Body of pancreas (tissue), 4 donors: ENCODE data around the gene APOA1. TPM values are rescaled to one million over a fixed set of nuclear protein-coding genes. Genes with fewer than 3 reads are reported as not detected.

Experiments
- ATAC-seq: fragments of 150-250 bp; one replicate; pipeline ENCODE4 v1.9.1; 2016
- DNase-seq, 4 donors: peaks; one replicate each; pipeline ENCODE4 v3.0.0-alpha.2; 2019
- H3K27ac ChIP-seq, 4 donors: fragments of 200-600 bp; sonication (generic); 1 replicate in 3 of 4; 2 replicates in 1 of 4; pipeline versions ENCODE4 v1.5.1 to v1.6.1; 2016 to 2019; ENCODE audit warnings: mild to moderate bottlenecking in 1 of 4, mixed read lengths in 1 of 4, moderate library complexity in 1 of 4
- H3K27me3 ChIP-seq, 2 donors: fragments of 200-600 bp; sonication (generic); one replicate each; pipeline ENCODE4 v1.6.0; 2016; ENCODE audit warnings: mild to moderate bottlenecking in 1 of 2
- H3K36me3 ChIP-seq, 2 donors: fragments of 200-600 bp; sonication (generic); replicated peaks in 1 of 2; 2 replicates each; pipeline ENCODE4 v1.5.1; 2016; ENCODE audit warnings: low read depth in 2 of 2; ENCODE audit not compliant: insufficient read depth in 1 of 2
- H3K4me1 ChIP-seq: fragments of 200-600 bp; sonication (generic); one replicate; pipeline ENCODE4 v1.6.0; 2016
- H3K4me3 ChIP-seq, 2 donors: fragments of 200-600 bp; sonication (generic); 1 replicate in 1 of 2; 2 replicates in 1 of 2; pipeline ENCODE4 v1.5.1; 2016 to 2019
- H3K9me3 ChIP-seq, 3 donors: fragments of 200-600 bp; sonication (generic); 1 replicate in 2 of 3; 2 replicates in 1 of 3; pipeline ENCODE4 v1.5.1; 2016
- CTCF ChIP-seq, 7 experiments: fragments of 450-650 bp in 4 of 7; fragments of 200-600 bp in 3 of 7; sonication (generic) in 3 of 7; IDR thresholded peaks; one replicate each; pipeline ENCODE4 v1.5.1; 2016 to 2019; ENCODE audit warnings: antibody characterized with exemption in 7 of 7
- POLR2A ChIP-seq, 3 donors: fragments of 450-650 bp; IDR thresholded peaks; one replicate each; pipeline ENCODE4 v1.6.1; 2016; ENCODE audit warnings: antibody characterized with exemption in 3 of 3, mild to moderate bottlenecking in 2 of 3
- WGBS, 2 donors: methylation state at CpG; one replicate each; pipeline ENCODE4 v1.1.5; 2017; 5-methylcytosine and 5-hydroxymethylcytosine counted together
- intact Hi-C: fragments of 100-400 bp; cut with DNase I; formaldehyde crosslinking; loops from one replicate; pipeline ENCODE4 v1.15.1; 2023
- total RNA-seq, 2 donors: library from RNA; depleted of rRNA; stranded (reverse); fragments of >200 nt; gene quantifications; one replicate each; pipeline ENCODE4 v1.1.0, GENCODE V29; 2016

Gene APOA1
- total RNA-seq, 2 donors from 2014 or later, result 1.0 to 16.8 TPM

- intact Hi-C loops, result no loop called here
- ATAC-seq (no peak), DNase-seq (no peak)
- Histone ChIP-seq H3K27ac (no peak overlapping the region), H3K9me3 (no peaks in the 10 kb centered on the region), H3K36me3 (no peaks in the 10 kb centered on the region), H3K4me3 (no peak overlapping the region), H3K27me3 (no peaks in the 10 kb centered on the region), H3K4me1 (peaks cover 42% of the 10 kb centered on the region)
- TF ChIP-seq CTCF (IDR thresholded peaks at IDR 0.05), result no peak
- TF ChIP-seq POLR2A (IDR thresholded peaks at IDR 0.05), result no peak
- WGBS, 2 donors, result 67% methylated on average over 15 to 16 of the region's 16 CpGs
Observed at GRCh38 chr11:116828632-116829524, 8.5 kb downstream of the APOA1 start.

GRCh38 chr11:116827461-116827860 is 10.0 kb downstream of the APOA1 start:
- H3K27ac ChIP-seq, result no peak overlapping the region
- intact Hi-C loops, result no loop called here
- WGBS, 2 donors, result 82% methylated on average over 6 of the region's 6 CpGs; no CpG with 5 or more reads in 1 of the 2 donors
- H3K27me3 ChIP-seq, result no peaks in the 10 kb centered on the region
- DNase-seq (no peak), ATAC-seq (no peak)
- no peaks in the 10 kb centered on the region for H3K9me3 ChIP-seq
- H3K4me3 ChIP-seq, result no peak overlapping the region
- H3K4me1 ChIP-seq, result peaks cover 28% of the 10 kb centered on the region
- no peaks in the 10 kb centered on the region for H3K36me3 ChIP-seq
- TF ChIP-seq POLR2A (IDR thresholded peaks at IDR 0.05) (no peak), CTCF (IDR thresholded peaks at IDR 0.05) (no peak)

GRCh38 chr11:116826751-116827431 is 10.5 kb downstream of the APOA1 start:
- Histone ChIP-seq H3K36me3 (no peaks in the 10 kb centered on the region), H3K9me3 (no peaks in the 10 kb centered on the region), H3K4me3 (no peak overlapping the region), H3K27me3 (no peaks in the 10 kb centered on the region), H3K4me1 (peaks cover 22% of the 10 kb centered on the region), H3K27ac (no peak overlapping the region)
- WGBS, 2 donors, result 77 to 80% methylated on average over 7 to 8 of the region's 9 CpGs
- DNase-seq, result no peak
- intact Hi-C loops, result no loop called here
- no peak for ATAC-seq
- TF ChIP-seq CTCF (IDR thresholded peaks at IDR 0.05) (no peak), POLR2A (IDR thresholded peaks at IDR 0.05) (no peak)

GRCh38 chr11:116825854-116826750 is 11.3 kb downstream of the APOA1 start:
- WGBS, 2 donors, result 75 to 89% methylated on average over 16 to 19 of the region's 22 CpGs
- DNase-seq (no peak), ATAC-seq (no peak)
- no peaks in the 10 kb centered on the region for H3K9me3 ChIP-seq
- H3K27ac ChIP-seq, result no peak overlapping the region
- intact Hi-C loops, result no loop called here
- no peak overlapping the region for H3K4me3 ChIP-seq
- no peaks in the 10 kb centered on the region for H3K27me3 ChIP-seq
- no peaks in the 10 kb centered on the region for H3K36me3 ChIP-seq
- H3K4me1 ChIP-seq, result peaks cover 15% of the 10 kb centered on the region
- TF ChIP-seq POLR2A (IDR thresholded peaks at IDR 0.05) (no peak), CTCF (IDR thresholded peaks at IDR 0.05) (no peak)
